NCI-H2196 treated with DMSO at 0.1 percent for 48 hours (cell line): ENCODE data around the gene HDAC4.

ENCODE experiments used
- DNase-seq: peaks from one replicate; lab custom pipeline; 2025; ENCODE audit not compliant: unreplicated experiment; lab: John Stamatoyannopoulos, UW

The HDAC4 gene

GRCh38 chr2:239299218-239299939 is 101.4 kb downstream of the HDAC4 start:
- peak; percentile 19 for DNase-seq

GRCh38 chr2:239298116-239298804 is 102.6 kb downstream of the HDAC4 start:
- DNase-seq: no peak

GRCh38 chr2:239297142-239298004 is 103.4 kb downstream of the HDAC4 start:
- DNase-seq: no peak

GRCh38 chr2:239296020-239296932 is 104.5 kb downstream of the HDAC4 start:
- DNase-seq: no peak

GRCh38 chr2:239295377-239296019 is 105.3 kb downstream of the HDAC4 start:
- DNase-seq: no peak

- no peak for DNase-seq
Measured at GRCh38 chr2:239294571-239295054, 106.2 kb downstream of the HDAC4 start.

GRCh38 chr2:239293775-239294430 is 106.9 kb downstream of the HDAC4 start:
- no peak for DNase-seq

- DNase-seq: no peak
Measured at GRCh38 chr2:239292959-239293774, 107.7 kb downstream of the HDAC4 start.

- no peak for DNase-seq
Measured at GRCh38 chr2:239292531-239292930, 108.3 kb downstream of the HDAC4 start.

GRCh38 chr2:239291475-239292350 is 109.1 kb downstream of the HDAC4 start:
- no peak for DNase-seq

GRCh38 chr2:239290618-239291474 is 110.0 kb downstream of the HDAC4 start:
- no peak for DNase-seq

- DNase-seq: no peak
Measured at GRCh38 chr2:239289545-239289944, 111.3 kb downstream of the HDAC4 start.

GRCh38 chr2:239288951-239289511 is 111.8 kb downstream of the HDAC4 start:
- no peak for DNase-seq

- no peak for DNase-seq
Measured at GRCh38 chr2:239288237-239288636, 112.6 kb downstream of the HDAC4 start.

- no peak for DNase-seq
Measured at GRCh38 chr2:239287461-239287860, 113.4 kb downstream of the HDAC4 start.

GRCh38 chr2:239286901-239287300 is 113.9 kb downstream of the HDAC4 start:
- DNase-seq: no peak

- no peak for DNase-seq
Measured at GRCh38 chr2:239285932-239286230, 114.9 kb downstream of the HDAC4 start.
